GM04504 (cell line): ENCODE data around the gene ZC3H13.

ENCODE experiments used
- DNase-seq: peaks from one replicate; pipeline ENCODE4 v3.0.0-alpha.2; 2012; ENCODE audit warnings: low read depth

Gene ZC3H13

GRCh38 chr13:45940061-45940460, 112.5 kb downstream of the ZC3H13 start:
- DNase-seq = no peak

- DNase-seq = no peak
These were observed 115.9 kb downstream of the ZC3H13 start for GRCh38 chr13:45936621-45937020.

- no peak for DNase-seq
These were observed 118.3 kb downstream of the ZC3H13 start for GRCh38 chr13:45934283-45934682.

GRCh38 chr13:45933203-45933908, 119.2 kb downstream of the ZC3H13 start:
- no peak for DNase-seq

DNA sequence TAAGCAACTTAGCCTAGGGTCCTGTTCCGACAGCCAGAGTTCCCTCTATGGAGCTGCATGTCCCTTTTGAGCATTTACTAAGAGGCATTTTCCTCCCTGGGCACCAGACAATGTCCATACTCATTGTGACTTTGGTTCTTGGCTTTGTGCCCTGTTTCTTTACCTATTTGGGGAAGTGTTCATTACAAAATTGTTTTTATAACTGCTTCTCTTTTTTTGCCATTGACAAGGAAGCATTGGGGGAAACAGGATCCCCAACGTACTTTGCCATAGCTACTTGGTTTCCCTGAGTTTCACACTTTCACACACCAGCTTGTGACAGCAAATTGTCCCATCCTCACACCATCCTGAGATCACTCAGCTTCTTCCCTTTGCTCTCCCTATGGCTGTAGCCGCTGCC, 119.9 kb downstream of the ZC3H13 start:
- DNase-seq = no peak

DNA sequence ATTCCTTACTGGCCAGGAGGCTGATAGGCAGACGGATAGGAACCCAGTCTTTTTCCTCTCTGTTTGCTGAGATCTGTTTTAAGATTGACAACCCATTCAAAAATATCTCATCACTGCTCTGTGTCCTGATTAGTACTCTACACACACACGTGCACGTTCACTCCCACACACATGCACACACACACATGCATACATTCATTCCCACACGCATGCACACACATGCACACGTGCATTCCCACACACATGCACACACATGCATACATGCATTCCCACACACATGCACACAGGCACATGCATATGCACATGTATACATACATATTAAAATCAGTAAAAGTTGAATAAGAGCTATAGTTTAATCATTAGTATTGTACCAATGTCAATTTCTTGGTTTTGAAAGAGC, 120.4 kb downstream of the ZC3H13 start:
- DNase-seq = no peak

DNA sequence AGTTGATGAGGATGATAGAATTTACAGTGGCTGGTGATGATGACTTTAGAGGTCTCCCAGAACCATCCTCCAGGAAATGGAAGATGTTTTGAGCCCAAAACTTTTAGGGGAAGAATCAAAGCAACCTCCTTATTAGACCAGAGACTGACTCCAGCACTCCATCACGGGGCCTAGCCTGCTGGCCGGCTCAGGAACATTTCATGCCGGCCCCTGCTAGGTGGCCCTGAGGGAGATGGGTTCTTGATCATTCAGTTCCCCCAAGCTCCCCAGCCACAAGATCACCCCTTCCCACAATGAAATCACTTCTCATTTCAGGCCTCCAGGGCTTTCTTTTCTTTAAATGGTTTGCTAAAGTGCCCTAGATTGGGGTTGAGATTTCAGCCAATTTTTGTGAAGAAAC, 121.3 kb downstream of the ZC3H13 start:
- DNase-seq = no peak

GRCh38 chr13:45930177-45930576, 122.4 kb downstream of the ZC3H13 start:
- DNase-seq = no peak

GRCh38 chr13:45928843-45929242, 123.7 kb downstream of the ZC3H13 start:
- DNase-seq = no peak

- no peak for DNase-seq
These were observed 124.4 kb downstream of the ZC3H13 start for GRCh38 chr13:45928176-45928575.

- DNase-seq = no peak
These were observed 125.8 kb downstream of the ZC3H13 start for GRCh38 chr13:45926741-45927140.

DNA sequence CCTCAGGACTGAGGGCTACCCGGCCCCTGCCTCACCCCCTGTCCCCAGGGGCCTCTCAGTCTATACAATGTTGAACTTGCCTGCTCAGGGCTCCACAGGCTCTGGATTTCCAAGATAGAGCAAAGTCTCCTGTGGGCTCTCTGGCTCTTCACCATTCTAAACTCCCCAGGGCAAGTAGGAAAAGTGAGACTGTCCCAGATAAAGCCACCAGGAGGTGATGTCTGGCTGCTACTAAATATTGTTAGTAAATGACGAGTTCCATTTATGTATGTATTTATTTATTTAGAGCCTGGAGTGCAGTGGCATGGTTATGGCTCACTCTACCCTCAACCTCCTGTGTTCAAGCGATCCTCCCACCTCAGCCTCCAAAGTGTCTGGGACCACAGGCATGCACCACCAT, 127.4 kb downstream of the ZC3H13 start:
- no peak for DNase-seq

DNA sequence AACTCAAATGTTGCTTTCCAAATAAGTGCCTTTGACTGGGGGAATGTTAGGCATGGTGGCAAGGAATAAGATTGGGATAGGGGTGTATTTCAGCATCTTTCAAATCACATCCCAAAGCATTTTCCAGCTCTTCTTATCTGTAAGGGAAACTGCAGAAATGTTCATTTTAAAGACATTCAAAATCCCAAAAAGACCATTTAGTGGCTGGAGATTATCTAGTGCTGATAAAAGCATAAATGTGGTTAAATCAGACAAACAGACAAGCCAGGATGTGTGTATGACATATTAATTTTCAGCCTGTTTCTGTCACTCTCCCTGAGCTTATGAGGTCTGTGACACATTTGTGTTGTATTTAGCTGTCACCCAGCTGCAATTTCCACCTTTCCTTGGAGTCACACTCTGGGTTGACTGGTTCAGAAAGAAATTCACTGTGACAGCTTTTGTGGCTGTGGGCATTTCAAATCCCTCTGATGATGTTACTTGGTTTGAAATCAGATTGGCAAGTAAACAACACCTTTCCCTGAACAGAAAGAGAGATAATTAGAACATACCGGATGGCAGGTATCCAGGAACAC, 131.3 kb downstream of the ZC3H13 start:
- DNase-seq = no peak

- DNase-seq = no peak
These were observed 133.9 kb downstream of the ZC3H13 start for GRCh38 chr13:45918597-45918996.

DNA sequence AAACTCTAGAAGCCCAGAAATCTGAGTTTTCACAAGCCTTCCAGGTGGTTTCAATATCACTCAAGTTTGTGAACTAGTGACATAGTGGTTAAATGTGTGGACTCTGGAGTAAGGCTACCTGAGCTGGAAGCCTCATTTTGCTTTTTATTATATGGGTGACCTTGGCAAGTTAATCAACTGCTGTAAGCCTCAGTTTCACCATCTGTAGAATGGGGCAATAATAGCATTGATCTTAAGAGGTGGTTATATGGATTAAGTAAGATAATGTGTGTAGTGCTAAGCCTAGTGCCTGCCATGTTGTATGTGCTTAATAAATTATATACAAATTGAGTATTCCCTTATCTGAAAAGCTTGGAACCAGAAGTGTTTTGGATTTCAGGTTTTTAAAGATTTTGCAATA, 135.5 kb downstream of the ZC3H13 start:
- no peak for DNase-seq

GRCh38 chr13:45915686-45916439, 136.7 kb downstream of the ZC3H13 start:
- no peak for DNase-seq

DNA sequence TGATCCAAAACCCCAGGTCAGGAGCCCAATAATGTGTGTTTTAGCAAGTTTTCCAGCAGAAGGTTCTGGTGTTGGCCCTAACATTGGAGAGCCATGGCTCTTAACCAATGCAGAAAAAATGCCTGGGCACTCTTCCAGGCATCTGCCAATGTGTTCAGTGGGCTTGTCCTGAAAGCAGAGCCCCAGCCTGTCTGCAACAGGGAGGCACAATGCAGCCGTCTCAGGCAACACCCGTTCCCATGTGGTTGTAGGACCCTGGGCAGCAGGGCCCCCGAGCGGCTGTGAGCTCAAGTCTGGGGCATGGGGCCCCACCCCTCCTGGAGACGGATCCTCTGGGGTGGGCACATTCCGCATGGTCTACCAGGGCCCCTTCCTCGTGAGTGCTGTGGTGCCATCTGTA, 142.9 kb downstream of the ZC3H13 start:
- DNase-seq = no peak

- no peak for DNase-seq
These were observed 143.5 kb downstream of the ZC3H13 start for GRCh38 chr13:45909089-45909488.

GRCh38 chr13:45907503-45907902, 145.0 kb downstream of the ZC3H13 start:
- DNase-seq = no peak
